Testis (tissue), 2 donors: ENCODE data around the gene LPO.

Source experiments
- POLR2A ChIP-seq: fragments of 450-650 bp; IDR thresholded peaks from one replicate; pipeline ENCODE4 v1.6.1; 2017; ENCODE audit warnings: antibody characterized with exemption, mild to moderate bottlenecking, moderate library complexity
- TF ChIP-seq, protein P1 (sequence below), 3 experiments: fragments of 450-650 bp in 2 of 3; fragments of 200-600 bp in 1 of 3; sonication (generic) in 1 of 3; IDR thresholded peaks; one replicate each; pipeline ENCODE4 v1.5.1; 2016 to 2019; ENCODE audit warnings: antibody characterized with exemption in 3 of 3, mild to moderate bottlenecking in 2 of 3, moderate library complexity in 1 of 3

GRCh38 chr17:58305626-58306025 is 67.2 kb downstream of the LPO start:
- TF ChIP-seq, protein P1, sequence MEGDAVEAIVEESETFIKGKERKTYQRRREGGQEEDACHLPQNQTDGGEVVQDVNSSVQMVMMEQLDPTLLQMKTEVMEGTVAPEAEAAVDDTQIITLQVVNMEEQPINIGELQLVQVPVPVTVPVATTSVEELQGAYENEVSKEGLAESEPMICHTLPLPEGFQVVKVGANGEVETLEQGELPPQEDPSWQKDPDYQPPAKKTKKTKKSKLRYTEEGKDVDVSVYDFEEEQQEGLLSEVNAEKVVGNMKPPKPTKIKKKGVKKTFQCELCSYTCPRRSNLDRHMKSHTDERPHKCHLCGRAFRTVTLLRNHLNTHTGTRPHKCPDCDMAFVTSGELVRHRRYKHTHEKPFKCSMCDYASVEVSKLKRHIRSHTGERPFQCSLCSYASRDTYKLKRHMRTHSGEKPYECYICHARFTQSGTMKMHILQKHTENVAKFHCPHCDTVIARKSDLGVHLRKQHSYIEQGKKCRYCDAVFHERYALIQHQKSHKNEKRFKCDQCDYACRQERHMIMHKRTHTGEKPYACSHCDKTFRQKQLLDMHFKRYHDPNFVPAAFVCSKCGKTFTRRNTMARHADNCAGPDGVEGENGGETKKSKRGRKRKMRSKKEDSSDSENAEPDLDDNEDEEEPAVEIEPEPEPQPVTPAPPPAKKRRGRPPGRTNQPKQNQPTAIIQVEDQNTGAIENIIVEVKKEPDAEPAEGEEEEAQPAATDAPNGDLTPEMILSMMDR (IDR thresholded peaks at IDR 0.05): no peak
- no peak for TF ChIP-seq POLR2A
